ENCODE measurements around the gene MYADM. TPM values are rescaled to one million over a fixed set of nuclear protein-coding genes. Genes with fewer than 3 reads are reported as not detected.
A peak's percentile ranks its signal among the peaks of the same experiment; 100 is the strongest.
"Not testable (repeated sequence)": the region's sequence is repeated elsewhere in the genome, so short reads cannot be mapped to it uniquely, and the experiment has no call there.

Gene MYADM
- total RNA-seq, 2 experiments from 2014 or later: 107 to 122 TPM

GRCh38 chr19:53847555-53847954 is 20.1 kb upstream of the MYADM start:
- CTCF ChIA-PET: interaction anchor here (1.0 to 1.1 kb wide), 2 partner anchors 55 to 119 kb away, joined by 3 read pairs; no protein-coding TSS in a partner anchor
- no peaks in the 10 kb centered on the region for H3K9me3 Mint-ChIP-seq
- H3K4me3 Mint-ChIP-seq: no peak overlapping the region
- peaks cover 14% of the 10 kb centered on the region for H3K27me3 Mint-ChIP-seq
- no peaks in the 10 kb centered on the region for H3K36me3 Mint-ChIP-seq (ENCODE audit: low read depth)
- H3K27ac Mint-ChIP-seq: no peak overlapping the region
- DNase-seq: no peak
- POLR2A ChIA-PET: no interaction called here
- H3K4me1 Mint-ChIP-seq: peaks cover 8% of the 10 kb centered on the region

DNA sequence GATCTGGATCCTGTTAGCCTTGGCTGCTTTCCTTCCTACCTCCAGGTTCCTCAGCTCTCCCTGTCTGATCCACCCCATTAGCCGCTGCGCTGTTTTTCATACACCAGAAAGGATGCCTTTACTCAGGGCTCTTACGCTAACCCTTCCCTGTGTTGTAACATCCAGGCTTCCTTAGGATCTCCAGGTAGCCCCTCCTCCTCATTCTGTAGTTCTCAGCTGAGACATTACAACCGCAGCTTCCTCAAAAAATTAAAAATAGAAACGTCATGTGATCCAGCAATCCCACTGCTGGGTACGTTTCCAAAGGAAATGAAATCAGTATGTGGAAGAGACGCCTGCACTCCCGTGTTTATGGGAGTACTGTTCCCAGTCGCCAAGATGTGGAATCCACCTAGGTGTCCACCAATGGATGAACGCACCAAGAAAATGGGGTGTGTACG is 18.4 kb upstream of the MYADM start:
- peaks cover 16% of the 10 kb centered on the region for H3K4me1 Mint-ChIP-seq
- H3K27ac Mint-ChIP-seq: no peak overlapping the region
- no peak for DNase-seq
- H3K27me3 Mint-ChIP-seq: peaks cover 14% of the 10 kb centered on the region
- ChIA-PET CTCF (interaction anchor here (0.7 to 1.5 kb wide), 2 partner anchors 56 to 175 kb away, joined by 3 to 4 read pairs; no protein-coding TSS in a partner anchor), POLR2A (no interaction called here)
- H3K4me3 Mint-ChIP-seq: no peak overlapping the region
- no peaks in the 10 kb centered on the region for H3K9me3 Mint-ChIP-seq
- H3K36me3 Mint-ChIP-seq (ENCODE audit: low read depth): no peaks in the 10 kb centered on the region

DNA sequence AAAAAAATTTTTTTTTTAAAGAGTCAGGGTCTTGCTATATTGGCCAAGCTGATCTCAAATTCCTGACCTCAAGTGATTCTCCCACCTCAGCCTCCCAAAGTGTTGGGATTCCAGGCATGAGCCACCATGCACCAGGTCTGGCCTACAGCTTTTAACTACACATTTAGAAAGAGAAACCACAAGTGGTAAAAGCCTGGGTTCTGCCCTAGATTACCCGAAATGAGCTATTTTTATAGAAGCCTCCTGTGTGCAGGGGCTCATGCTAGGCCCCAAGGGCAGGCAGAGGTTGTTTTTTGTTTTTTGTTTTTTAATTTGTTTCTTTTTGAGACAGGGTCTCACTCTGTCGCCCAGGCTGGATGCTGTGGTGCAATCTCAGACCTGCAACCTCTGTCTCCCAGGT is 14.0 kb upstream of the MYADM start:
- Mint-ChIP-seq H3K36me3 (ENCODE audit: low read depth) (no peaks in the 10 kb centered on the region), H3K27ac (peak overlapping the region; percentile 41), H3K9me3 (no peaks in the 10 kb centered on the region), H3K27me3 (peaks cover 17% of the 10 kb centered on the region), H3K4me1 (peaks cover 19% of the 10 kb centered on the region), H3K4me3 (no peak overlapping the region)
- ChIA-PET CTCF (interaction anchor here (0.7 to 1.2 kb wide), 8 partner anchors 11 to 408 kb away, joined by 3 to 7 read pairs (median 4); partner anchors contain the start of gene MYADM), POLR2A (interaction anchor here (0.6 to 0.9 kb wide), 2 partner anchors 13 to 15 kb away, joined by 3 to 4 read pairs; no protein-coding TSS in a partner anchor)
- peak; percentile 22 for DNase-seq

GRCh38 chr19:53864308-53864836 is 3.3 kb upstream of the MYADM start:
- Mint-ChIP-seq H3K4me3 (no peak overlapping the region), H3K9me3 (no peaks in the 10 kb centered on the region), H3K4me1 (peaks cover 26% of the 10 kb centered on the region), H3K27ac (no peak overlapping the region), H3K27me3 (no peaks in the 10 kb centered on the region), H3K36me3 (ENCODE audit: low read depth) (no peaks in the 10 kb centered on the region)
- ChIA-PET CTCF (no interaction called here), POLR2A (no interaction called here)
- DNase-seq: no peak

GRCh38 chr19:53865523-53865917 is 2.2 kb upstream of the MYADM start:
- POLR2A ChIA-PET: no interaction called here
- peaks cover 30% of the 10 kb centered on the region for H3K4me1 Mint-ChIP-seq
- H3K27me3 Mint-ChIP-seq: no peaks in the 10 kb centered on the region
- DNase-seq: no peak
- no peaks in the 10 kb centered on the region for H3K9me3 Mint-ChIP-seq
- H3K27ac Mint-ChIP-seq: peak overlapping the region; percentile 97
- H3K36me3 Mint-ChIP-seq (ENCODE audit: low read depth): peaks cover 5% of the 10 kb centered on the region
- CTCF ChIA-PET: interaction anchor here (1.1 to 1.9 kb wide), 3 partner anchors 9 to 17 kb away, joined by 4 to 5 read pairs (median 4); partner anchors contain the start of gene PRKCG
- H3K4me3 Mint-ChIP-seq: peak overlapping the region; percentile 95

DNA sequence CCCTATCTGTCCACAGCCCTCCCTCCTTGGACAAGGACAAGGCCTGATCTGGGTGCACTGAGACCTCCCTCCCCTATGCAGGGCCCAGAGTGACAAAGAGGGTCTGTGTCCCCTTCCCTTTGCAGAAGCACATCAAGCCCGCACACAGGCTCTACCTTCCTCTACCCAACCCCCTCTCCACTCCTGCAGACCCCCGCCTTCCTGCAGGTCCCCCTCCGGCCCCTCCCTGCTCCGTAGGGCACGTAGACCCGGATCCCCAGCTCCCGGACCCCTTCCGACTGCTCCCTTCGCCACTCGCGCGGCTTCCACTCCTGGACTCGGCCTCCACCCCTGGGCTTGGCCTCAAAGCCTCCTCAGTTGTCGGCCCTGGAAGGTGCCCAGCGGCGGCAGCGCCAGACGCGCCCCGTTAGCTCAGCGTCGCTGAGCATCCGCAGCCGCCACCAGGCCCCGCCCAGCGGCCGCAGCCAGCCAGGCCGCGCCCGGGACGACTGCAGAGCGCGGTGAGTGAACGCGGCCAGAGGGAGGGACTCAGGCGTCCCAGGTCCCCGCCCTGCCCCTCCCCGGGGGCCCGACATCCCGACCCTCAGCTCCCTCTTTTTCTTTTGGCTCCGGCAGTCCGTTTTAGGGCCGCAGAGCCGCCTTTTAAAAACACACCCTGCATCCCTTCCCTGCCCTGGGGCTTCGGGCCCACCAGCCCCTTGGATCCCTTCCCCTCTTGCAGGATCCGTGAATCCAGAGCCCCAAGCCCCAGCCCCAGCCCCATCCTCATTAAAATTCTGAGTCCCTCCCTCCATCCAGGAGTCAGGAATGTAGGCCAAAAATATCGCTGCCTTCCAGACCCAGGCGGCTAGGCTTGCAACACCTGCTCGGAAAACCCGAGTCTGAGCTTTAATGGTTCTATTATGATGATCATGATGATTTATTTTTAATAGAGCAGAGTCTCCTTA is 1.5 kb upstream of the MYADM start:
- peak; percentile 70 for DNase-seq
- peak overlapping the region; percentile 97 for H3K27ac Mint-ChIP-seq
- no peaks in the 10 kb centered on the region for H3K27me3 Mint-ChIP-seq
- peaks cover 37% of the 10 kb centered on the region for H3K4me1 Mint-ChIP-seq
- peak overlapping the region; percentile 95 for H3K4me3 Mint-ChIP-seq
- CTCF ChIA-PET: interaction anchor here (0.5 to 1.9 kb wide), 5 partner anchors 9 to 318 kb away, joined by 3 to 5 read pairs (median 4); partner anchors contain the start of gene PRKCG
- peaks cover 10% of the 10 kb centered on the region for H3K36me3 Mint-ChIP-seq (ENCODE audit: low read depth)
- POLR2A ChIA-PET: interaction anchor here (1.1 kb wide), 1 partner anchor 13 kb away, joined by 3 read pairs; no protein-coding TSS in a partner anchor
- no peaks in the 10 kb centered on the region for H3K9me3 Mint-ChIP-seq

DNA sequence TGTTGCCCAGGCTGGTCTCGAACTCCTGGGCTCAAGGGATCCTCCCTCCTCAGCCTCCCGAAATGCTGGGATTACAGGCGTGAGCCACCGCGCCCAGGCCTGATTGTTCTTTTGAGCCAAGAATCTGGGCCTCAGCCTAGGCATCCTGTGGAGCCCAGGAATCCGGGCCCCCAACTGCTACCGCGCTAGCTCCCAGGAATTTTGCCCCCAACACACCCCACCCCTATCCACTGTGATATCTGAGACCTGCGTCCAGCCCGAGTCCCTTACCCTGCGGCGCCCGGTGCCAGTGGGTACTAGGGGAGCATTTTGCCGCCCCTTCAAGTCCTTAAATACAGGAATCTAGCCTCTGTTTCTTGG is 838 bp upstream of the MYADM start:
- H3K27ac Mint-ChIP-seq: peak overlapping the region; percentile 97
- peaks cover 43% of the 10 kb centered on the region for H3K4me1 Mint-ChIP-seq
- H3K9me3 Mint-ChIP-seq: no peaks in the 10 kb centered on the region
- DNase-seq: no peak
- ChIA-PET CTCF (interaction anchor here (1.0 to 1.9 kb wide), 4 partner anchors 10 to 270 kb away, joined by 3 to 5 read pairs (median 4); partner anchors contain the start of gene PRKCG), POLR2A (interaction anchor here (0.7 to 1.1 kb wide), 2 partner anchors 10 to 13 kb away, joined by 3 read pairs; no protein-coding TSS in a partner anchor)
- H3K36me3 Mint-ChIP-seq (ENCODE audit: low read depth): peaks cover 15% of the 10 kb centered on the region
- peak overlapping the region; percentile 95 for H3K4me3 Mint-ChIP-seq
- H3K27me3 Mint-ChIP-seq: no peaks in the 10 kb centered on the region

- no peaks in the 10 kb centered on the region for H3K27me3 Mint-ChIP-seq
- peaks cover 20% of the 10 kb centered on the region for H3K36me3 Mint-ChIP-seq (ENCODE audit: low read depth)
- ChIA-PET POLR2A (interaction anchor here (1.2 kb wide), 1 partner anchor 15 kb away, joined by 4 read pairs; no protein-coding TSS in a partner anchor), CTCF (interaction anchor here (0.6 to 1.5 kb wide), 4 partner anchors 15 to 269 kb away, joined by 3 to 7 read pairs (median 5); no protein-coding TSS in a partner anchor)
- no peaks in the 10 kb centered on the region for H3K9me3 Mint-ChIP-seq
- peak overlapping the region; percentile 97 for H3K27ac Mint-ChIP-seq
- peak; percentile 52 for DNase-seq
- H3K4me1 Mint-ChIP-seq: peaks cover 56% of the 10 kb centered on the region
- peak overlapping the region; percentile 95 for H3K4me3 Mint-ChIP-seq
These were observed 608 bp downstream of the MYADM start for GRCh38 chr19:53868091-53868891.

GRCh38 chr19:53868892-53869804 is 1.5 kb downstream of the MYADM start:
- Mint-ChIP-seq H3K27me3 (no peaks in the 10 kb centered on the region), H3K9me3 (peaks cover under 1% of the 10 kb centered on the region), H3K4me3 (peak overlapping the region; percentile 95), H3K36me3 (ENCODE audit: low read depth) (peaks cover 29% of the 10 kb centered on the region), H3K27ac (peak overlapping the region; percentile 97), H3K4me1 (peaks cover 64% of the 10 kb centered on the region)
- POLR2A ChIA-PET: interaction anchor here (1.2 kb wide), 1 partner anchor 15 kb away, joined by 4 read pairs; no protein-coding TSS in a partner anchor
- peak; percentile 93 for DNase-seq
- CTCF ChIA-PET: interaction anchor here (0.6 kb wide), 1 partner anchor 18 kb away, joined by 7 read pairs; no protein-coding TSS in a partner anchor

GRCh38 chr19:53869805-53870484 is 2.3 kb downstream of the MYADM start:
- H3K9me3 Mint-ChIP-seq: not testable (repeated sequence)

GRCh38 chr19:53870485-53870844 is 2.8 kb downstream of the MYADM start:
- Mint-ChIP-seq H3K36me3 (ENCODE audit: low read depth) (peaks cover 40% of the 10 kb centered on the region), H3K4me3 (peak overlapping the region; percentile 76), H3K4me1 (peaks cover 70% of the 10 kb centered on the region), H3K9me3 (peaks cover 5% of the 10 kb centered on the region), H3K27me3 (no peaks in the 10 kb centered on the region), H3K27ac (peak overlapping the region; percentile 83)
- peak; percentile 27 for DNase-seq
- POLR2A ChIA-PET: no interaction called here
- CTCF ChIA-PET: interaction anchor here (2.2 kb wide), 1 partner anchor 11 kb away, joined by 7 read pairs; the partner anchor contains the start of gene PRKCG

More at GRCh38 chr19:53869805-53870484, 2.3 kb downstream of the MYADM start:
- peak overlapping the region; percentile 83 for H3K27ac Mint-ChIP-seq
- POLR2A ChIA-PET, H3K27me3 Mint-ChIP-seq, DNase-seq: not testable (repeated sequence)
- peak overlapping the region; percentile 95 for H3K4me3 Mint-ChIP-seq
- H3K36me3 Mint-ChIP-seq (ENCODE audit: low read depth): peaks cover 37% of the 10 kb centered on the region
- CTCF ChIA-PET: interaction anchor here (2.2 kb wide), 1 partner anchor 12 kb away, joined by 7 read pairs; the partner anchor contains the start of gene PRKCG
- H3K4me1 Mint-ChIP-seq: peaks cover 71% of the 10 kb centered on the region

Measured in activated CD4-positive, alpha-beta T cell treated with anti-CD3 and anti-CD28 coated beads, Interleukin-2, amount 10 ng/mL, durations not matched to agents 7 days and 5 days (primary cell).